Urothelium cell line (cell line): ENCODE measurements around the gene ZNF618.

ENCODE experiments used
- DNase-seq: peaks from one replicate; pipeline ENCODE4 v3.0.0; 2011; ENCODE audit warnings: low spot score, mixed read lengths
- FAIRE-seq: peaks from 2 replicates; lab custom pipeline; 2011; peaks lifted over from hg19 to GRCh38; lab: Jason Lieb, UNC

Gene ZNF618

GRCh38 chr9:113998525-113999255, 122.6 kb downstream of the ZNF618 start:
- DNase-seq (no peak), FAIRE-seq (no peak)

GRCh38 chr9:113999256-114000062, 123.3 kb downstream of the ZNF618 start:
- DNase-seq: no peak
- no peak for FAIRE-seq

- no peak for DNase-seq
- no peak for FAIRE-seq
Measured at GRCh38 chr9:114000063-114000454, 124.0 kb downstream of the ZNF618 start.

- no peak for DNase-seq
- FAIRE-seq: no peak
Measured at GRCh38 chr9:114000671-114001409, 124.7 kb downstream of the ZNF618 start.

GRCh38 chr9:114001410-114001685, 125.2 kb downstream of the ZNF618 start:
- no peak for DNase-seq
- no peak for FAIRE-seq

GRCh38 chr9:114001794-114002261, 125.7 kb downstream of the ZNF618 start:
- no peak for DNase-seq
- FAIRE-seq: no peak

- no peak for FAIRE-seq
Measured at GRCh38 chr9:114002271-114002985, 126.3 kb downstream of the ZNF618 start.

GRCh38 chr9:114002986-114003350, 126.9 kb downstream of the ZNF618 start:
- FAIRE-seq: no peak
- DNase-seq: no peak

More at GRCh38 chr9:114002271-114002985, 126.3 kb downstream of the ZNF618 start:
- DNase-seq: no peak

- no peak for FAIRE-seq
- DNase-seq: no peak
Measured at GRCh38 chr9:114003351-114003750, 127.2 kb downstream of the ZNF618 start.

GRCh38 chr9:114003758-114004157, 127.6 kb downstream of the ZNF618 start:
- FAIRE-seq (no peak), DNase-seq (no peak)

GRCh38 chr9:114004221-114004716, 128.2 kb downstream of the ZNF618 start:
- FAIRE-seq (no peak), DNase-seq (no peak)

GRCh38 chr9:114005371-114006154, 129.5 kb downstream of the ZNF618 start:
- no peak for FAIRE-seq

GRCh38 chr9:114006155-114006550, 130.0 kb downstream of the ZNF618 start:
- DNase-seq (no peak), FAIRE-seq (no peak)

More at GRCh38 chr9:114005371-114006154, 129.5 kb downstream of the ZNF618 start:
- DNase-seq: no peak

- DNase-seq (no peak), FAIRE-seq (no peak)
Measured at GRCh38 chr9:114006931-114007691, 131.0 kb downstream of the ZNF618 start.

GRCh38 chr9:114007991-114008666, 132.0 kb downstream of the ZNF618 start:
- no peak for FAIRE-seq
- no peak for DNase-seq

- DNase-seq (no peak), FAIRE-seq (no peak)
Measured at GRCh38 chr9:114008667-114009410, 132.7 kb downstream of the ZNF618 start.

GRCh38 chr9:114011313-114011712, 135.2 kb downstream of the ZNF618 start:
- DNase-seq: no peak
- no peak for FAIRE-seq

GRCh38 chr9:114012126-114012525, 136.0 kb downstream of the ZNF618 start:
- no peak for FAIRE-seq
- no peak for DNase-seq
